HepG2 (cell line): ENCODE data around the gene CREG1. TPM values are rescaled to one million over a fixed set of nuclear protein-coding genes. Genes with fewer than 3 reads are reported as not detected.

Source experiments
- ATAC-seq: fragments of 200-7000 bp; cut with Tn5 transposase; 3 replicates; pipeline ENCODE4 v1.9.1; 2020; ENCODE audit warnings: mild to moderate bottlenecking, moderate library complexity
- BruUV-seq: library from RNA; stranded (reverse); fragments of 400-500 nt; replicated peaks from 2 replicates; lab custom pipeline; 2021; lab: Mats Ljungman, UMichigan
- CTCF ChIA-PET: fragments of 300-600 bp; formaldehyde crosslinking; extraction: SDS; loops from one replicate; lab custom pipeline; 2021; ENCODE audit warnings: low total read pairs, inconsistent platforms, low intra/inter-chr PET ratio; lab: Yijun Ruan, JAX
- POLR2A ChIA-PET: fragments of 350-600 bp; sonication (Branson Sonifier 250); formaldehyde crosslinking; loops from one replicate; lab custom pipeline; 2020; ENCODE audit warnings: antibody characterized with exemption, inconsistent platforms; lab: Yijun Ruan, JAX
- DNase-seq: peaks from one replicate; pipeline ENCODE4 v3.0.0-alpha.2; 2015; ENCODE audit warnings: low spot score
- FAIRE-seq: peaks from 3 replicates; lab custom pipeline; 2011; peaks lifted over from hg19 to GRCh38; lab: Jason Lieb, UNC
- H2AFZ ChIP-seq: one replicate; pipeline ENCODE4 v1.6.1; 2011; ENCODE audit warnings: low read length, inconsistent platforms
- H3K27ac ChIP-seq: fragments of 300-600 bp; 3 replicates; pipeline ENCODE4 v1.8.0; 2011; ENCODE audit warnings: mixed run types, mild to moderate bottlenecking, mixed read lengths, low read length, inconsistent platforms; ENCODE audit not compliant: insufficient read depth; ENCODE audit errors: extremely low read length
- H3K27me3 ChIP-seq, 2 experiments: fragments of 200-600 bp in 1 of 2; 2 replicates in 1 of 2; 3 replicates in 1 of 2; pipeline versions ENCODE4 v1.6.0 to v1.8.0; 2011; ENCODE audit warnings: low read length in 2 of 2, mild to moderate bottlenecking in 2 of 2, moderate library complexity in 2 of 2, inconsistent platforms in 1 of 2; ENCODE audit not compliant: insufficient read depth in 2 of 2, control insufficient read depth in 1 of 2
- H3K36me3 ChIP-seq, 2 experiments: fragments of 200-600 bp in 1 of 2; replicated peaks in 1 of 2; 2 replicates in 1 of 2; 3 replicates in 1 of 2; pipeline versions ENCODE4 v1.5.1 to v1.8.0; 2011; ENCODE audit warnings: low read length in 2 of 2, inconsistent platforms in 1 of 2; ENCODE audit not compliant: insufficient read depth in 2 of 2, control insufficient read depth in 1 of 2
- H3K4me1 ChIP-seq: 2 replicates; pipeline ENCODE4 v1.5.1; 2012; ENCODE audit warnings: low read length, inconsistent platforms; ENCODE audit not compliant: insufficient read depth
- H3K4me2 ChIP-seq: 2 replicates; pipeline ENCODE4 v1.6.0; 2011; ENCODE audit warnings: low read depth, low read length, inconsistent platforms
- H3K4me3 ChIP-seq, 3 experiments: fragments of 200-600 bp in 1 of 3; sonication (generic), shearing (Covaris generic) in 1 of 3; replicated peaks in 1 of 3; 2 replicates each; pipeline ENCODE4 v1.5.1; 2011 to 2016; ENCODE audit warnings: low read length in 3 of 3, inconsistent platforms in 2 of 3, low read depth in 2 of 3, mild to moderate bottlenecking in 2 of 3, control low read depth in 1 of 3, mixed read lengths in 1 of 3; ENCODE audit not compliant: insufficient read depth in 1 of 3
- H3K79me2 ChIP-seq: one replicate; pipeline ENCODE4 v1.6.1; 2011; ENCODE audit warnings: low read length, inconsistent platforms; ENCODE audit not compliant: insufficient read depth
- H3K9ac ChIP-seq: 2 replicates; pipeline ENCODE4 v1.6.0; 2011; ENCODE audit warnings: mild to moderate bottlenecking, low read depth, low read length, inconsistent platforms; ENCODE audit not compliant: insufficient read depth
- H3K9me3 ChIP-seq: 2 replicates; pipeline ENCODE4 v1.5.1; 2012; ENCODE audit warnings: mild to moderate bottlenecking, low read length
- H4K20me1 ChIP-seq: 2 replicates; pipeline ENCODE4 v1.6.0; 2011; ENCODE audit warnings: inconsistent platforms, mild to moderate bottlenecking, low read length, moderate library complexity; ENCODE audit not compliant: insufficient read depth
- ETV5 ChIP-seq: IDR thresholded peaks from 2 replicates; pipeline ENCODE4 v1.6.1; 2018; ENCODE audit warnings: missing biosample characterization, missing genetic modification reagents, inconsistent platforms, borderline replicate concordance
- HBP1 ChIP-seq: IDR thresholded peaks from 2 replicates; pipeline ENCODE4 v1.6.1; 2016; ENCODE audit warnings: low read depth, control low read depth
- MEIS2 ChIP-seq: sonication (generic); formaldehyde crosslinking; IDR thresholded peaks from 2 replicates; pipeline ENCODE4 v1.9.0; 2021; ENCODE audit warnings: mild to moderate bottlenecking, missing genetic modification reagents
- MXD1 ChIP-seq: sonication (generic); formaldehyde crosslinking; IDR thresholded peaks from 2 replicates; pipeline ENCODE4 v1.4.0; 2020; ENCODE audit warnings: mild to moderate bottlenecking, missing genetic modification reagents
- ZIK1 ChIP-seq: sonication (generic); formaldehyde crosslinking; IDR thresholded peaks from 2 replicates; pipeline ENCODE4 v1.5.0; 2020; ENCODE audit warnings: mild to moderate bottlenecking, low read depth, missing genetic modification reagents, borderline replicate concordance
- ZNF207 ChIP-seq: fragments of 450-650 bp; IDR thresholded peaks from 2 replicates; pipeline ENCODE4 v1.6.1; 2016; ENCODE audit warnings: antibody characterized with exemption, borderline replicate concordance
- ZNF350 ChIP-seq: sonication (generic); formaldehyde crosslinking; IDR thresholded peaks from 2 replicates; pipeline ENCODE4 v1.4.0; 2020; ENCODE audit warnings: mild to moderate bottlenecking, low read depth, missing genetic modification reagents, borderline replicate concordance
- ZNF574 ChIP-seq: sonication (generic); formaldehyde crosslinking; IDR thresholded peaks from 2 replicates; pipeline ENCODE4 v1.4.0; 2020; ENCODE audit warnings: missing genetic modification reagents
- WGBS: methylation state at CpG from one replicate; pipeline ENCODE4 v1.1.6; 2017; ENCODE audit warnings: low lambda C conversion rate; 5-methylcytosine and 5-hydroxymethylcytosine counted together
- in situ Hi-C: cut with HindIII; loops from 2 replicates; pipeline ENCODE4 v1.10.0; 2017; ENCODE audit warnings: low pct_unique_long_range_greater_than_20kb; ENCODE audit not compliant: extremely low pct_ligation_motif_present
- intact Hi-C: fragments of 100-400 bp; cut with micrococcal nuclease; formaldehyde crosslinking; loops from one replicate; pipeline ENCODE4 v1.10.0; 2022; ENCODE audit not compliant: unreplicated experiment
- polyA plus RNA-seq, 8 experiments: library from polyadenylated mRNA; depleted of rRNA in 3 of 8; stranded (reverse) in 7 of 8; unstranded in 1 of 8; fragments of >200 nt; fragmentation: Illumina TruSeq in 4 of 8; extraction: Trizol in 4 of 8; gene quantifications; 2 replicates each; pipeline versions ENCODE4 v1.2.1 to v1.2.3, GENCODE V29; 2011 to 2016; ENCODE audit warnings: low read depth in 4 of 8, missing spikeins in 1 of 8, mixed read lengths in 1 of 8; ENCODE audit not compliant: insufficient read depth in 1 of 8
- total RNA-seq, 5 experiments: library from RNA; depleted of rRNA; stranded (reverse); fragments of >200 nt; fragmentation: Illumina TruSeq; extraction: Trizol; gene quantifications; 2 replicates each; pipeline ENCODE4 v1.2.3, GENCODE V29; 2016; ENCODE audit warnings: low read depth in 1 of 5

The CREG1 gene
- total and polyA plus RNA-seq, 2 of the 13 experiments (the other 11 are each of a cell fraction or from before 2014, with no cell fraction given): 31.3 to 33.5 TPM

GRCh38 chr1:167541003-167541402 lies 12.6 kb downstream of the CREG1 start (continued):
- TF ChIP-seq HBP1 (CRISPR knock-in tag): no peak
- TF ChIP-seq ZNF350 (CRISPR knock-in tag): no peak

- no peak overlapping the region for H3K9ac ChIP-seq
- H4K20me1 ChIP-seq: no peaks in the 10 kb centered on the region
- CTCF ChIA-PET: no interaction called here
- H3K27me3 ChIP-seq: no peaks in the 10 kb centered on the region
- H3K4me1 ChIP-seq: peaks cover 27% of the 10 kb centered on the region
- H3K79me2 ChIP-seq: no peaks in the 10 kb centered on the region
- H3K4me3 ChIP-seq: no peak overlapping the region
- ATAC-seq (peak; percentile 71), FAIRE-seq (peak; percentile 30), DNase-seq (no peak)
- H3K36me3 ChIP-seq: no peaks in the 10 kb centered on the region
- 27% methylated on average over 5 of the region's 5 CpGs for WGBS
- in situ Hi-C loops: loop anchor here (10.0 to 25.0 kb wide), 3 partner anchors 124 to 474 kb away; no protein-coding TSS in a partner anchor
- no peak overlapping the region for H3K4me2 ChIP-seq
- POLR2A ChIA-PET: no interaction called here
- no peak overlapping the region for H3K27ac ChIP-seq
- no peaks in the 10 kb centered on the region for H3K9me3 ChIP-seq
- intact Hi-C loops: no loop called here
- no TSS peak for BruUV-seq
- TF ChIP-seq MXD1 (CRISPR knock-in tag) (no peak), ZIK1 (CRISPR knock-in tag) (no peak), ZNF207 (no peak), ZNF574 (peak; percentile 93), MEIS2 (CRISPR knock-in tag) (no peak), ETV5 (no peak)
- no peak overlapping the region for H2AFZ ChIP-seq
Measured at GRCh38 chr1:167538657-167539056, 14.9 kb downstream of the CREG1 start.
